HEK293 (cell line): ENCODE measurements around the gene ACSL3.
A peak's percentile ranks its signal among the peaks of the same experiment; 100 is the strongest.

ENCODE experiments used
- AEBP2 ChIP-seq: fragments of 450-650 bp; formaldehyde crosslinking; IDR thresholded peaks from 2 replicates; pipeline ENCODE4 v1.5.1; 2016; ENCODE audit warnings: missing biosample characterization, missing genetic modification characterization, borderline replicate concordance
- BCL6B ChIP-seq: fragments of 450-650 bp; formaldehyde crosslinking; IDR thresholded peaks from 2 replicates; pipeline ENCODE4 v1.5.1; 2017; ENCODE audit warnings: missing biosample characterization, missing genetic modification characterization
- GLI2 ChIP-seq: fragments of 450-650 bp; formaldehyde crosslinking; IDR thresholded peaks from 2 replicates; pipeline ENCODE4; 2017; ENCODE audit warnings: missing biosample characterization, missing genetic modification characterization, low read depth, borderline replicate concordance
- HOXD13 ChIP-seq: sonication (generic); formaldehyde crosslinking; IDR thresholded peaks from 2 replicates; pipeline ENCODE4 v1.8.0; 2022; ENCODE audit warnings: missing genetic modification reagents, borderline replicate concordance
- KLF17 ChIP-seq: fragments of 450-650 bp; formaldehyde crosslinking; IDR thresholded peaks from 2 replicates; pipeline ENCODE4 v1.5.1; 2016; ENCODE audit warnings: missing biosample characterization, missing genetic modification characterization
- MYNN ChIP-seq: fragments of 450-650 bp; formaldehyde crosslinking; IDR thresholded peaks from 2 replicates; pipeline ENCODE4 v1.5.1; 2016; ENCODE audit warnings: missing biosample characterization, missing genetic modification characterization, borderline replicate concordance
- PBX3 ChIP-seq: sonication (generic); formaldehyde crosslinking; IDR thresholded peaks from 2 replicates; pipeline ENCODE4 v1.8.1; 2022; ENCODE audit warnings: mild to moderate bottlenecking, moderate library complexity, missing genetic modification reagents
- PRDM1 ChIP-seq: fragments of 450-650 bp; formaldehyde crosslinking; IDR thresholded peaks from 2 replicates; pipeline ENCODE4; 2016; ENCODE audit warnings: missing biosample characterization, missing genetic modification characterization
- PRDM2 ChIP-seq: fragments of 450-650 bp; formaldehyde crosslinking; IDR thresholded peaks from 2 replicates; pipeline ENCODE4 v1.5.1; 2016; ENCODE audit warnings: missing biosample characterization, missing genetic modification characterization, borderline replicate concordance
- ZNF426 ChIP-seq: fragments of 450-650 bp; formaldehyde crosslinking; IDR thresholded peaks from 2 replicates; pipeline ENCODE4 v1.5.1; 2017; ENCODE audit warnings: missing biosample characterization, missing genetic modification characterization, mild to moderate bottlenecking, inconsistent platforms, moderate library complexity
- ZNF621 ChIP-seq: fragments of 450-650 bp; formaldehyde crosslinking; IDR thresholded peaks from 2 replicates; pipeline ENCODE4 v1.5.1; 2017; ENCODE audit warnings: missing biosample characterization, missing genetic modification characterization
- ZNF624 ChIP-seq: fragments of 450-650 bp; formaldehyde crosslinking; IDR thresholded peaks from 2 replicates; pipeline ENCODE4 v1.5.1; 2017; ENCODE audit warnings: missing biosample characterization, missing genetic modification characterization
- ZNF660 ChIP-seq: fragments of 450-650 bp; IDR thresholded peaks from 2 replicates; pipeline ENCODE4 v1.5.1; 2018; ENCODE audit warnings: missing biosample characterization, mild to moderate bottlenecking, missing genetic modification characterization
- ZNF843 ChIP-seq: fragments of 450-650 bp; formaldehyde crosslinking; IDR thresholded peaks from 2 replicates; pipeline ENCODE4 v1.5.1; 2016; ENCODE audit warnings: missing biosample characterization, missing genetic modification characterization
- TF ChIP-seq, protein P1 (sequence below): fragments of 450-650 bp; formaldehyde crosslinking; IDR thresholded peaks from 2 replicates; pipeline ENCODE4 v1.5.1; 2016; ENCODE audit warnings: missing biosample characterization, missing genetic modification characterization
- TF ChIP-seq, protein P2 (sequence below): fragments of 450-650 bp; formaldehyde crosslinking; IDR thresholded peaks from 2 replicates; pipeline ENCODE4 v1.5.1; 2017; ENCODE audit warnings: missing biosample characterization, mild to moderate bottlenecking, missing genetic modification characterization, moderate library complexity
- TF ChIP-seq, protein P3 (sequence below): fragments of 450-650 bp; formaldehyde crosslinking; IDR thresholded peaks from 2 replicates; pipeline ENCODE4 v1.5.1; 2016; ENCODE audit warnings: missing biosample characterization, missing genetic modification characterization
- TF ChIP-seq, protein P4 (sequence below): fragments of 450-650 bp; formaldehyde crosslinking; IDR thresholded peaks from 2 replicates; pipeline ENCODE4 v1.5.1; 2016; ENCODE audit warnings: missing biosample characterization, missing genetic modification characterization

Gene ACSL3

GRCh38 chr2:222860740-222861410, at the start of gene ACSL3 (continued):
- TF ChIP-seq, protein P1, sequence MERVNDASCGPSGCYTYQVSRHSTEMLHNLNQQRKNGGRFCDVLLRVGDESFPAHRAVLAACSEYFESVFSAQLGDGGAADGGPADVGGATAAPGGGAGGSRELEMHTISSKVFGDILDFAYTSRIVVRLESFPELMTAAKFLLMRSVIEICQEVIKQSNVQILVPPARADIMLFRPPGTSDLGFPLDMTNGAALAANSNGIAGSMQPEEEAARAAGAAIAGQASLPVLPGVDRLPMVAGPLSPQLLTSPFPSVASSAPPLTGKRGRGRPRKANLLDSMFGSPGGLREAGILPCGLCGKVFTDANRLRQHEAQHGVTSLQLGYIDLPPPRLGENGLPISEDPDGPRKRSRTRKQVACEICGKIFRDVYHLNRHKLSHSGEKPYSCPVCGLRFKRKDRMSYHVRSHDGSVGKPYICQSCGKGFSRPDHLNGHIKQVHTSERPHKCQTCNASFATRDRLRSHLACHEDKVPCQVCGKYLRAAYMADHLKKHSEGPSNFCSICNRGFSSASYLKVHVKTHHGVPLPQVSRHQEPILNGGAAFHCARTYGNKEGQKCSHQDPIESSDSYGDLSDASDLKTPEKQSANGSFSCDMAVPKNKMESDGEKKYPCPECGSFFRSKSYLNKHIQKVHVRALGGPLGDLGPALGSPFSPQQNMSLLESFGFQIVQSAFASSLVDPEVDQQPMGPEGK (tag by site-specific recombination), result peak; percentile 45; the same call in 1 of the 2 replicates
- TF ChIP-seq, protein P2, sequence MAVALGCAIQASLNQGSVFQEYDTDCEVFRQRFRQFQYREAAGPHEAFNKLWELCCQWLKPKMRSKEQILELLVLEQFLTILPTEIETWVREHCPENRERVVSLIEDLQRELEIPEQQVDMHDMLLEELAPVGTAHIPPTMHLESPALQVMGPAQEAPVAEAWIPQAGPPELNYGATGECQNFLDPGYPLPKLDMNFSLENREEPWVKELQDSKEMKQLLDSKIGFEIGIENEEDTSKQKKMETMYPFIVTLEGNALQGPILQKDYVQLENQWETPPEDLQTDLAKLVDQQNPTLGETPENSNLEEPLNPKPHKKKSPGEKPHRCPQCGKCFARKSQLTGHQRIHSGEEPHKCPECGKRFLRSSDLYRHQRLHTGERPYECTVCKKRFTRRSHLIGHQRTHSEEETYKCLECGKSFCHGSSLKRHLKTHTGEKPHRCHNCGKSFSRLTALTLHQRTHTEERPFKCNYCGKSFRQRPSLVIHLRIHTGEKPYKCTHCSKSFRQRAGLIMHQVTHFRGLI (tag by site-specific recombination), result no peak
- no peak for TF ChIP-seq ZNF621 (tag by site-specific recombination)
- TF ChIP-seq PRDM2 (tag by site-specific recombination), result no peak
- no peak for TF ChIP-seq MYNN (tag by site-specific recombination)
- TF ChIP-seq, protein P3, sequence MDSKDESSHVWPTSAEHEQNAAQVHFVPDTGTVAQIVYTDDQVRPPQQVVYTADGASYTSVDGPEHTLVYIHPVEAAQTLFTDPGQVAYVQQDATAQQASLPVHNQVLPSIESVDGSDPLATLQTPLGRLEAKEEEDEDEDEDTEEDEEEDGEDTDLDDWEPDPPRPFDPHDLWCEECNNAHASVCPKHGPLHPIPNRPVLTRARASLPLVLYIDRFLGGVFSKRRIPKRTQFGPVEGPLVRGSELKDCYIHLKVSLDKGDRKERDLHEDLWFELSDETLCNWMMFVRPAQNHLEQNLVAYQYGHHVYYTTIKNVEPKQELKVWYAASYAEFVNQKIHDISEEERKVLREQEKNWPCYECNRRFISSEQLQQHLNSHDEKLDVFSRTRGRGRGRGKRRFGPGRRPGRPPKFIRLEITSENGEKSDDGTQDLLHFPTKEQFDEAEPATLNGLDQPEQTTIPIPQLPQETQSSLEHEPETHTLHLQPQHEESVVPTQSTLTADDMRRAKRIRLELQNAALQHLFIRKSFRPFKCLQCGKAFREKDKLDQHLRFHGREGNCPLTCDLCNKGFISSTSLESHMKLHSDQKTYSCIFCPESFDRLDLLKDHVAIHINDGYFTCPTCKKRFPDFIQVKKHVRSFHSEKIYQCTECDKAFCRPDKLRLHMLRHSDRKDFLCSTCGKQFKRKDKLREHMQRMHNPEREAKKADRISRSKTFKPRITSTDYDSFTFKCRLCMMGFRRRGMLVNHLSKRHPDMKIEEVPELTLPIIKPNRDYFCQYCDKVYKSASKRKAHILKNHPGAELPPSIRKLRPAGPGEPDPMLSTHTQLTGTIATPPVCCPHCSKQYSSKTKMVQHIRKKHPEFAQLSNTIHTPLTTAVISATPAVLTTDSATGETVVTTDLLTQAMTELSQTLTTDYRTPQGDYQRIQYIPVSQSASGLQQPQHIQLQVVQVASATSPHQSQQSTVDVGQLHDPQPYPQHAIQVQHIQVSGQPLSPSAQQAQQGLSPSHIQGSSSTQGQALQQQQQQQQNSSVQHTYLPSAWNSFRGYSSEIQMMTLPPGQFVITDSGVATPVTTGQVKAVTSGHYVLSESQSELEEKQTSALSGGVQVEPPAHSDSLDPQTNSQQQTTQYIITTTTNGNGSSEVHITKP (tag by site-specific recombination), result 0 out of 2 replicates have a peak, but pooled peaks have one; percentile 14
- no peak for TF ChIP-seq ZNF426 (tag by site-specific recombination)
- no peak for TF ChIP-seq ZNF843 (tag by site-specific recombination)
- TF ChIP-seq GLI2, result no peak
- no peak for TF ChIP-seq PRDM1
- peak; percentile 68; the same call in 1 of the 2 replicates for TF ChIP-seq ZNF660 (tag by site-specific recombination)
- no peak for TF ChIP-seq BCL6B (tag by site-specific recombination)
- TF ChIP-seq, protein P4, sequence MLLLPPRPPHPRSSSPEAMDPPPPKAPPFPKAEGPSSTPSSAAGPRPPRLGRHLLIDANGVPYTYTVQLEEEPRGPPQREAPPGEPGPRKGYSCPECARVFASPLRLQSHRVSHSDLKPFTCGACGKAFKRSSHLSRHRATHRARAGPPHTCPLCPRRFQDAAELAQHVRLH (tag by site-specific recombination), result no peak
- TF ChIP-seq PBX3 (CRISPR knock-in tag), result peak; percentile 67; the same call in 1 of the 2 replicates
- no peak for TF ChIP-seq AEBP2 (tag by site-specific recombination)
- TF ChIP-seq HOXD13 (CRISPR knock-in tag), result no peak
- no peak for TF ChIP-seq KLF17 (tag by site-specific recombination)
- TF ChIP-seq ZNF624, result no peak
